GM12875 (cell line): ENCODE data around the gene TBXA2R.

Experiments
- H3K4me3 ChIP-seq: one replicate; pipeline ENCODE4 v1.5.1; 2011; ENCODE audit warnings: low read depth, low read length, control low read depth
- CTCF ChIP-seq: IDR thresholded peaks from 2 replicates; pipeline ENCODE4 v1.5.1; 2011; ENCODE audit warnings: low read depth, mild to moderate bottlenecking, control low read depth, inconsistent platforms, low read length, moderate library complexity, borderline replicate concordance; ENCODE audit not compliant: insufficient read depth

TBXA2R gene

GRCh38 chr19:3612901-3613741, 6.4 kb upstream of the TBXA2R start:
- no peak overlapping the region for H3K4me3 ChIP-seq
- no peak for TF ChIP-seq CTCF

GRCh38 chr19:3612330-3612729, 5.7 kb upstream of the TBXA2R start:
- TF ChIP-seq CTCF = no peak

GRCh38 chr19:3611841-3612240, 5.2 kb upstream of the TBXA2R start:
- no peak for TF ChIP-seq CTCF
- no peak overlapping the region for H3K4me3 ChIP-seq

More at GRCh38 chr19:3612330-3612729, 5.7 kb upstream of the TBXA2R start:
- no peak overlapping the region for H3K4me3 ChIP-seq

GRCh38 chr19:3610745-3611717, 4.4 kb upstream of the TBXA2R start:
- no peak for TF ChIP-seq CTCF
- H3K4me3 ChIP-seq = no peak overlapping the region

GRCh38 chr19:3609779-3610719, 3.4 kb upstream of the TBXA2R start:
- TF ChIP-seq CTCF = no peak
- H3K4me3 ChIP-seq = no peak overlapping the region

GRCh38 chr19:3608750-3609322, 2.2 kb upstream of the TBXA2R start:
- TF ChIP-seq CTCF = no peak
- no peak overlapping the region for H3K4me3 ChIP-seq
